ENCODE data around the gene LSP1.

DNA sequence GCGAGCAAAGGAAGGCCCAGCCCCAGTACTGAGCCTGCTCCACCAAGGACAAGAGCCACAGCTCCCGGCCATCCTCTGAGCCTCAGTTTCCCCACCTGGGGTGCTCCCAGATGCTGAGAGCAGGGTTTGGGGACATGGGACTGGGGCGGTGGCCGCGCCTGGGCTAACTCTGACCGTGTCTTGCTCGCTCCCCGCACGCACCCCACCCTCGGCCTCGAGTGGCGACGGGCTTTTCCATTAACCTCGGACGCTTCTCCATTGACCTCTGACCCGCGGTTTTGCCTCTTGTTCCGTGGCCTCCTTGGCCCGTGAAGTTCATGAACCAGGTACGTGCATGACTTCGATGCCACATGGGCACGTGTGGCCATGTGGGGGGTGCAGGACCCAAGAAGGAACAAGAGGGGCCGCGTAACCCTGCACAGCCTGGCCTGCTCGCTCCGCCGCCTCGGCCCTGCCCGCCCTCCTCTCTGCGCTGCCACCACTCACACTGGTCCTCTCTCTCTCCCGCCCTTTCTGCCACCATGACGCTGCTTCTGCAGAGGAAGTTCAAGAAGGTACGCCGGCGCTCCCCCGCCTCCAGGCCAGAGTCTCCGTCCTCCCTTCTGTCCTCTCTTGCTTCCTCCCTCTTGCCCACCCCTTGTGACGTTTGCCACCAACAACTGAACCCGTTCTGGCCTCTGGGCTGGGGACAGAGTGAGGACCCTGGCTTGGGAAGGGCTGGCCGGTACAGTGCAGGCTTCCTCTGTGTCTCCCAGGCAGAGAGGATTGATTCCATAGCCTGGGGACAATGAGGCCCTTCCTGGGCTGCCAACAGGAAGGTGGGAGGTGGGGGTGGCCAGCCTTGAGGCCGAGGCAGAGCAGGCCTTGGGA lies 73.5 kb downstream of the LSP1 start:
- TF ChIP-seq CTCF (IDR thresholded peaks at IDR 0.05) (no peak), POLR2AphosphoS5 (IDR thresholded peaks at IDR 0.05) (no peak)
